Endothelial cell (in vitro differentiated cells): Measurements from ENCODE around the gene KNCN. TPM values are rescaled to one million over a fixed set of nuclear protein-coding genes. Genes with fewer than 3 reads are reported as not detected.

Source experiments
- DNase-seq: peaks from one replicate; pipeline ENCODE4 v3.0.0; 2021; ENCODE audit warnings: low spot score
- H3K27ac Mint-ChIP-seq: one replicate; pipeline ENCODE4 v1.8.0; 2021; ENCODE audit warnings: mixed read lengths, inconsistent platforms; ENCODE audit not compliant: unreplicated experiment
- H3K27me3 Mint-ChIP-seq: one replicate; pipeline ENCODE4 v1.8.0; 2021; ENCODE audit warnings: mild to moderate bottlenecking, moderate library complexity, mixed read lengths, inconsistent platforms; ENCODE audit not compliant: unreplicated experiment
- H3K36me3 Mint-ChIP-seq: one replicate; pipeline ENCODE4 v1.8.0; 2021; ENCODE audit warnings: mild to moderate bottlenecking, low read depth, mixed read lengths, inconsistent platforms; ENCODE audit not compliant: unreplicated experiment
- H3K4me1 Mint-ChIP-seq: one replicate; pipeline ENCODE4 v1.8.0; 2021; ENCODE audit warnings: mild to moderate bottlenecking, mixed read lengths, inconsistent platforms; ENCODE audit not compliant: unreplicated experiment
- H3K4me3 Mint-ChIP-seq: one replicate; pipeline ENCODE4 v1.8.0; 2021; ENCODE audit warnings: mild to moderate bottlenecking, mixed read lengths, inconsistent platforms; ENCODE audit not compliant: unreplicated experiment
- H3K9me3 Mint-ChIP-seq: one replicate; pipeline ENCODE4 v1.8.0; 2021; ENCODE audit warnings: mixed read lengths, inconsistent platforms; ENCODE audit not compliant: unreplicated experiment
- total RNA-seq: library from RNA; stranded (reverse); fragmentation: NEBNext Ultra II Directional; extraction: Animal tissue kit (Norgen Biotek cat#: 25700); gene quantifications from one replicate; pipeline ENCODE4 v1.2.1, GENCODE V29; 2021; ENCODE audit not compliant: unreplicated experiment
- TF ChIP-seq, protein P1 (sequence below): fragments of 200-600 bp; sonication (generic); IDR thresholded peaks from one replicate; pipeline ENCODE4 v1.5.0; 2021; ENCODE audit warnings: antibody characterized with exemption; ENCODE audit not compliant: unreplicated experiment

The KNCN gene
- total RNA-seq, 1 donor from 2014 or later, result not detected

DNA sequence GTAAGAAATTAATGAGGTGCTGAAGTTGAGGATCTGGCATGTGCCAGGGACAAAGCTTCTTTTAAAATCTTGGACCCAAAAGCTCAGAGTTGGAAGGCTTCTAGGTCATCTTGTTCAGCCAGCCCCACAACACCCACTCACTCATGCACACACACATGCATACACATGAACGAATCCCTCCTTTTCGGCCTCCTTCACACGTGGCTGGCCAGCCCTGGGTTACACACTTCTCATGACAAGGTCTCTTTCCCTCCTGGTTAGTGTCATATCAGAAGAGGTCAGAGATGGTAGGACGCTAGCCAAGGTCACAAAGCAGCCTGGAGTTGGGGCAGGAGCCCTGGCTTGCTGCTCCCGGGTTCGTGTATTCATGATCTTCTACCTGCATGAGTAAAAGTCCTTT lies 54.9 kb downstream of the KNCN start:
- Mint-ChIP-seq H3K4me3 (no peak overlapping the region), H3K9me3 (no peaks in the 10 kb centered on the region), H3K36me3 (peaks cover 3% of the 10 kb centered on the region), H3K4me1 (peaks cover 5% of the 10 kb centered on the region), H3K27me3 (peaks cover 37% of the 10 kb centered on the region), H3K27ac (no peak overlapping the region)
- no peak for DNase-seq
- TF ChIP-seq, protein P1, sequence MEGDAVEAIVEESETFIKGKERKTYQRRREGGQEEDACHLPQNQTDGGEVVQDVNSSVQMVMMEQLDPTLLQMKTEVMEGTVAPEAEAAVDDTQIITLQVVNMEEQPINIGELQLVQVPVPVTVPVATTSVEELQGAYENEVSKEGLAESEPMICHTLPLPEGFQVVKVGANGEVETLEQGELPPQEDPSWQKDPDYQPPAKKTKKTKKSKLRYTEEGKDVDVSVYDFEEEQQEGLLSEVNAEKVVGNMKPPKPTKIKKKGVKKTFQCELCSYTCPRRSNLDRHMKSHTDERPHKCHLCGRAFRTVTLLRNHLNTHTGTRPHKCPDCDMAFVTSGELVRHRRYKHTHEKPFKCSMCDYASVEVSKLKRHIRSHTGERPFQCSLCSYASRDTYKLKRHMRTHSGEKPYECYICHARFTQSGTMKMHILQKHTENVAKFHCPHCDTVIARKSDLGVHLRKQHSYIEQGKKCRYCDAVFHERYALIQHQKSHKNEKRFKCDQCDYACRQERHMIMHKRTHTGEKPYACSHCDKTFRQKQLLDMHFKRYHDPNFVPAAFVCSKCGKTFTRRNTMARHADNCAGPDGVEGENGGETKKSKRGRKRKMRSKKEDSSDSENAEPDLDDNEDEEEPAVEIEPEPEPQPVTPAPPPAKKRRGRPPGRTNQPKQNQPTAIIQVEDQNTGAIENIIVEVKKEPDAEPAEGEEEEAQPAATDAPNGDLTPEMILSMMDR, result no peak

DNA sequence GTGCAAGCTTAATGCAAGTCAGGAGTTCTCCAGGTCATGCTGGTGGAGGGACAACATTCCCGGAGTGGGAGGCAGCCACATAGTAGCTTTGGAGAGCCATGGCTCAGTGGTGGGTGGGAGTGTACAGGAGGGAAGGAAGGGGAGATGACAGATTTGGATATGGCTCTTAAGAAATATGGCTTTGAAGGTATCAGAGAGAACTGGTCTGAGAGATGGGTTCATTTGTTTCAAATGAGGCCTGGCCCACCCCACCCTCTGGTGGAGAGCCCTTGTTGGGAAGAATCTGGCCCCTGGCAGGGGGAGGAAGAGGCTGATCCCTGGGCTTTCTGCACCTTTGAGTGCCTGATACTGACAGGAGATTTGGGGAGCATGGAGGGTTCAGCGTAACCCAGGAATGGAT lies 55.7 kb downstream of the KNCN start:
- peaks cover 39% of the 10 kb centered on the region for H3K27me3 Mint-ChIP-seq
- no peak overlapping the region for H3K27ac Mint-ChIP-seq
- no peaks in the 10 kb centered on the region for H3K9me3 Mint-ChIP-seq
- TF ChIP-seq, protein P1, result no peak
- H3K4me1 Mint-ChIP-seq, result peaks cover 5% of the 10 kb centered on the region
- DNase-seq, result no peak
- H3K36me3 Mint-ChIP-seq, result peaks cover 3% of the 10 kb centered on the region
- no peak overlapping the region for H3K4me3 Mint-ChIP-seq

Other genes with a start within 250 kb of the KNCN start
- gene LRRC41, start 248.0 kb downstream of the KNCN start, total RNA-seq, result 73.5 TPM
- 317 TPM for gene UQCRH, start 247.9 kb downstream of the KNCN start, total RNA-seq
- gene NSUN4, start 210.8 kb downstream of the KNCN start, total RNA-seq, result 27.8 TPM
- 2.7 TPM for gene FAAH, start 157.3 kb downstream of the KNCN start, total RNA-seq
- gene DMBX1, start 61.8 kb downstream of the KNCN start, total RNA-seq, result not detected
- gene MKNK1, start 52.6 kb upstream of the KNCN start, total RNA-seq, result 57.9 TPM
- 80.7 TPM for gene MOB3C, start 65.2 kb upstream of the KNCN start, total RNA-seq
- 29.8 TPM for gene ATPAF1, start 116.7 kb upstream of the KNCN start, total RNA-seq
- not detected for gene TEX38, start 120.2 kb upstream of the KNCN start, total RNA-seq
- 325 TPM for gene EFCAB14, start 167.5 kb upstream of the KNCN start, total RNA-seq
- not detected for gene CYP4B1, start 247.4 kb upstream of the KNCN start, total RNA-seq